Subcutaneous abdominal adipose tissue (tissue), 5 donors: ENCODE data around the gene PTGS2.

ENCODE experiments used
- H3K27ac ChIP-seq: one replicate; pipeline ENCODE4 v1.7.0; 2013; ENCODE audit warnings: low read depth, mild to moderate bottlenecking, inconsistent platforms, low read length, moderate library complexity
- H3K27me3 ChIP-seq, 5 donors: one replicate each; pipeline ENCODE4 v1.7.0; 2013; ENCODE audit warnings: low read length in 5 of 5, inconsistent platforms in 1 of 5; ENCODE audit not compliant: control insufficient read depth in 5 of 5, insufficient read depth in 4 of 5
- H3K36me3 ChIP-seq, 5 donors: one replicate each; pipeline ENCODE4 v1.7.0; 2013; ENCODE audit warnings: low read length in 5 of 5; ENCODE audit not compliant: control insufficient read depth in 5 of 5, insufficient read depth in 5 of 5
- H3K4me1 ChIP-seq, 5 donors: one replicate each; pipeline ENCODE4 v1.7.0; 2013; ENCODE audit warnings: low read length in 5 of 5, mild to moderate bottlenecking in 3 of 5, moderate library complexity in 1 of 5; ENCODE audit not compliant: control insufficient read depth in 5 of 5, insufficient read depth in 5 of 5
- H3K4me3 ChIP-seq, 5 donors: one replicate each; pipeline ENCODE4 v1.7.0; 2013; ENCODE audit warnings: low read length in 5 of 5, low read depth in 1 of 5
- H3K9ac ChIP-seq, 5 donors: one replicate each; pipeline ENCODE4 v1.7.0; 2013; ENCODE audit warnings: low read length in 5 of 5, mild to moderate bottlenecking in 4 of 5, moderate library complexity in 3 of 5
- H3K9me3 ChIP-seq, 5 donors: one replicate each; pipeline ENCODE4 v1.7.0; 2013; ENCODE audit warnings: low read length in 5 of 5; ENCODE audit not compliant: control insufficient read depth in 5 of 5
- donor health status: healthy.
- donor health status: healthy.
- donor health status: healthy.
- donor health status: healthy.
- donor health status: healthy.

Gene PTGS2

GRCh38 chr1:186680245-186681061 is at the start of gene PTGS2:
Gene PTGS2 (minus strand): TSS chr1:186680423. CDS start chr1:186680290, 133 bp downstream.
- Histone ChIP-seq H3K9ac (peak within 1 kb of the TSS; percentile 22 to 80 (median 72)), H3K27me3 (no peaks in the 10 kb centered on the region), H3K4me3 (peak within 1 kb of the TSS; percentile 65 to 87 (median 77))

DNA sequence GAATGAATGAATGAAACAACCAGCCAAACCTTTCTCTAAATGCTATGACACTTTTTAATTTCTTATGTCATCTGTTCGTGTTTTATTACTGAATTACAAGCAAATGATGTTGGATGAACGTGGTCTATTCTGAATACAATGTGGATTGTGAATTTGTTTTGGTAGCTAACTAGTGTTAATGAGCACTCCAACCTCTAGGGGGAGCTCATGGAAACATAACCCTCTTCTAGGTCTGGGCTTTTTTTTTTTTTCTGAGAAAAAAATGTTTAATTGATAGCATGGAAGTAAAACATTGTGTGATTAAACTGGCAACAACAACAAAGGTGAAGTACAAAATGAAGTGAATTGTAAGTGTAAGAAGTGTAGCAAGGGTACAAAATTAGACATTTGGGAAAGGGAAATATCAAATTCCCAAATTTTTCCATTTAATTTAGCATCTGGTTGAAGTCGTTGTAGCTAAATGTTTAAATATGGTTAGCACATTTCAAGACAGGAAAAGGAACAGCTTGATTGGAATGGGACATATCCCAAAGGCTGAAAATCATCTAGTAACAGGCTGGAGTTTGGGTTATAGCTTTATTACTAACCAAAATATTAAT is 42.6 kb upstream of the PTGS2 start:
- no peaks in the 10 kb centered on the region for H3K9me3 ChIP-seq
- H3K4me3 ChIP-seq, result no peak overlapping the region
- H3K27ac ChIP-seq, result no peak overlapping the region
- H3K36me3 ChIP-seq, result no peaks in the 10 kb centered on the region
- no peaks in the 10 kb centered on the region for H3K4me1 ChIP-seq
- H3K9ac ChIP-seq, result no peak overlapping the region
- no peaks in the 10 kb centered on the region for H3K27me3 ChIP-seq

More at GRCh38 chr1:186680245-186681061, at the start of gene PTGS2:
- Histone ChIP-seq H3K4me1 (peaks cover 4 to 20% (median 13%) of the 10 kb centered on the region in 5 donors), H3K9me3 (no peaks in the 10 kb centered on the region), H3K36me3 (peaks cover 0 to 2% (median 0%) of the 10 kb centered on the region in 5 donors), H3K27ac (peak within 1 kb of the TSS; percentile 62)

- H3K4me1 ChIP-seq, result no peaks in the 10 kb centered on the region
- no peak overlapping the region for H3K9ac ChIP-seq
- no peak overlapping the region for H3K27ac ChIP-seq
- H3K4me3 ChIP-seq, result no peak overlapping the region
- H3K27me3 ChIP-seq, result no peaks in the 10 kb centered on the region
- H3K9me3 ChIP-seq, result no peaks in the 10 kb centered on the region
- H3K36me3 ChIP-seq, result no peaks in the 10 kb centered on the region
Observed at GRCh38 chr1:186717286-186717685, 37.1 kb upstream of the PTGS2 start.

DNA sequence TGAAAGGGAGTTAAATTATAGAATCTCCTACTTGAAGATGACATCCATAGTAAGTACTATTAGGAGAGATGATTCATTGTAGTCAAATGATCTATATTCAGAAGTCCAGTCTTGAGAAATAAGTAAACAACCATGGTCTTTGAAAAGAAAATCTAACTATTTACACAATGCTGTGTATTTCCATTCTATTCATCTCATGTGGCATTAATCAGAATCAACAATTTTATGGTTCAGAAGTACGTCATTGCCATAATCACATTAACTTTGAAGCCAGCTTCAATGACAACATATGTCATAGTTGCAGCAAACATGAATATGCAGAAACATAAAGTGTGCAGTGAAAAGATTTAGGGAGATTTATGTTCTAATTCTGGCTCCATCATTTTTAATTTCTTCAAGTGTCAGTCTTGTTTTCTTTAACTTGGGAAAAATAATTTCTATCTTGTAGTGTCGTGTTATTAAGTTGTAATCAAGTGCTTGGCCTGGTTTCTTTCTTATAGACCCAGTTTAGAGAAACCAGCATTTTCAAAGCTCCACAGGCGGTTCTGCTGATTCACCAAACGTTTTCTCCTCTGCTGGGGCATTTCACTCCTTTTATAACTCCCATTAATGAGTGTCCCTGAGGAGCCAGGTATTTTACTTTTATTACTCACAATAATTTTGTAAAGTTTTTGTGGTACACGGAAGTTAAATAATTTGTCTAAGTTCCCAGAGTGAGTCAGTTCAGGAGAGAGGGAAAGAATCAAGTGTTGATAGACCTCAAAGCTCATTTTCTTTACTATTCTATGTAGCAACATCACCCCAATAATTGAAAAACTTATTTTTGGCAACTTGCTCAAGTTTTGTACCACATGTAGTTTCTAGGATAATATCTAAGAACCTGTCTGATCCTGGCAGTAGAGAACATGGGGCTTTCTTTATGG is 35.9 kb upstream of the PTGS2 start:
- Histone ChIP-seq H3K9me3 (no peaks in the 10 kb centered on the region), H3K27me3 (no peaks in the 10 kb centered on the region), H3K4me3 (no peak overlapping the region), H3K36me3 (no peaks in the 10 kb centered on the region), H3K27ac (no peak overlapping the region), H3K4me1 (no peaks in the 10 kb centered on the region), H3K9ac (no peak overlapping the region)

- Histone ChIP-seq H3K9ac (no peak overlapping the region), H3K27me3 (no peaks in the 10 kb centered on the region), H3K36me3 (no peaks in the 10 kb centered on the region), H3K4me3 (no peak overlapping the region), H3K27ac (no peak overlapping the region), H3K9me3 (no peaks in the 10 kb centered on the region), H3K4me1 (no peaks in the 10 kb centered on the region)
Observed at GRCh38 chr1:186710696-186711095, 30.5 kb upstream of the PTGS2 start.

- H3K27me3 ChIP-seq, result no peaks in the 10 kb centered on the region
- no peaks in the 10 kb centered on the region for H3K4me1 ChIP-seq
- no peaks in the 10 kb centered on the region for H3K9me3 ChIP-seq
- no peak overlapping the region for H3K9ac ChIP-seq
- H3K27ac ChIP-seq, result no peak overlapping the region
- H3K36me3 ChIP-seq, result no peaks in the 10 kb centered on the region
- no peak overlapping the region for H3K4me3 ChIP-seq
Observed at GRCh38 chr1:186708694-186709097, 28.5 kb upstream of the PTGS2 start.

DNA sequence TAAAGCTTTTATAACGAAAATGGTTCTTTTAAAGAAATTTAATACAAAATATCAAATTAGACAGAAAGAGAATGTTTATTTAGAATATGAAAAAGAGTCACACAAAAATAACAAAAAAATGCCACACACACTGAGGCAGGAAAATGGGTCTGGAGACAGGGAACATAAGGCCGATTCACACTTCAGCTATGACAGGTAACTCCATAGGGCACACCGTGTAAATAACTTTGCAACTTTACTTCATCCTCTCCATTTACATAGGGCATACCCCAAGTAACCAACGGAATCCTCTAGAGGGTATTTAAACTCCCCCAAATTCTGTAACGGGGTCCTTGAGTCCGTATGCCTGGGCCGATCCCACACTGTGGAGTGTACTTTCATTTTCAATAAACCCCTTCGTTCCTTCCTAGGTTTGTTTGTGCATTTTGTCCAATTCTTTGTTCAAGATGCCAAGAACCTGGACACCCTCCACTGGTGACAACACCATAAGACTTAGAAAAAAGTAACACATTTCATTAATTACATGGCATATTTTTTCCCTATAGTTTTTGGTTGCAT is 23.1 kb upstream of the PTGS2 start:
- Histone ChIP-seq H3K36me3 (no peaks in the 10 kb centered on the region), H3K27me3 (no peaks in the 10 kb centered on the region), H3K4me3 (no peak overlapping the region), H3K9me3 (no peaks in the 10 kb centered on the region), H3K9ac (no peak overlapping the region), H3K27ac (no peak overlapping the region), H3K4me1 (no peaks in the 10 kb centered on the region)

- Histone ChIP-seq H3K36me3 (no peaks in the 10 kb centered on the region), H3K4me1 (no peaks in the 10 kb centered on the region), H3K4me3 (no peak overlapping the region), H3K27me3 (no peaks in the 10 kb centered on the region), H3K9me3 (no peaks in the 10 kb centered on the region), H3K9ac (no peak overlapping the region), H3K27ac (no peak overlapping the region)
Observed at GRCh38 chr1:186700722-186701121, 20.5 kb upstream of the PTGS2 start.

DNA sequence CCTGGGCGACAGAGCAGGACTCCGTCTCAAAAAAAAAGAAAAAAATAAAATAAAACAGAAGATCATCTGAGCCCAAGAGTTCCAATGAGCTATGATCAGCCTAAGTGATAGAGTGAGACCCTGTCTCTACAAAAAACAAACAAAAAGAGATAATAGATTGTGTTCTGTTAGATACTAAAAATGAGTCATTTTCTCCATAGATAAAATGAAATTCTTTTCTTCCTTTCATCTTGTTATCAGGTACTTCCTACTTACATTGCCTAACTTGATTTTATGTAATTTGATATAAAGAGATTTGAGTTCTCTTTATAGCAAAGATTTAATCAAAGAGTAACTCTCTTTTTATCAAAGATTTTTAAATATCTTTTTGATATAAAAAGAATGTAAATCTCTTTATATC is 19.3 kb upstream of the PTGS2 start:
- H3K9ac ChIP-seq, result no peak overlapping the region
- no peaks in the 10 kb centered on the region for H3K9me3 ChIP-seq
- H3K4me3 ChIP-seq, result no peak overlapping the region
- no peaks in the 10 kb centered on the region for H3K27me3 ChIP-seq
- no peaks in the 10 kb centered on the region for H3K4me1 ChIP-seq
- H3K36me3 ChIP-seq, result no peaks in the 10 kb centered on the region
- no peak overlapping the region for H3K27ac ChIP-seq
